Measurements from ENCODE around the gene EMILIN1. TPM values are rescaled to one million over a fixed set of nuclear protein-coding genes. Genes with fewer than 3 reads are reported as not detected.
A peak's percentile ranks its signal among the peaks of the same experiment; 100 is the strongest.

EMILIN1 gene
- total RNA-seq, 1 experiment from 2014 or later = 1.2 TPM

DNA sequence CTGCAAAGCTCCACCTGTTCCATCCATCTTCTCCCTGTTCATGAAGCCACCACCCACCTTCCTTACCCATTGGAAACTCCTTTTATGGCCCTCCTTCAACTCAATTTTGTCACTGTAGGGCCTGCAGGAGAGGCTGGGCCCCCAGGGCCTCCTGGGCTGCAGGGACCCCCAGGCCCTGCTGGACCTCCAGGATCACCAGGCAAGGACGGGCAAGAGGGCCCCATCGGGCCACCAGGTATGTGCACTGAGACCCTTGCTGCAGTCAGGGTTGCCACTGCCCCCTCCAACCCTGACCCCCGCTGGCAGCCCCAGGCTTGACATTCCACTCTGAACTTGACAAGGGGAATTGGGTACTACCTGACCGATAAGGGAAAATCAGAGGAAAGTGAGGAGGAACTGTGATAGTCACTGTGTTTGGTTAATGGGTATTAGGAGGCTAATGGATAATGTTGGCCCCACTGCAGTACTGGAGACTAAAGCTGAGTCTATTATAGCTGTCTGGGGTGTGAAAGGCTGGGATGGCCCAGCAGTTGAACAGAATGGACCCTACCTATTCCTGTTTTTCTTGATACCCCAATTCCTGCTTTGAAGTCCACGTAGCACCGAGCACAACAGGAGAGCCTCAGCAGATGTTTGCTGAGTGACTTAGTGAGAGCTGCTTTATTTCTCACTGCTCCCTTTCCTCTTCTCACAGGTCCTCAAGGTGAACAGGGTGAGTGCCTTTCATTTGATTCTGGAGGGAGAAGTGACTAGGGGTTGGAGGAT is 6.1 kb downstream of the EMILIN1 start:
- no peak overlapping the region for H3K18ac ChIP-seq (ENCODE audit: insufficient read length, low read depth, low read length)
- no peak overlapping the region for H4K5ac ChIP-seq (ENCODE audit: insufficient read length, low read depth, low read length)
- no peak overlapping the region for H2BK20ac ChIP-seq (ENCODE audit: low read depth, low read length, poor library complexity, severe bottlenecking)
- H2AK5ac ChIP-seq (ENCODE audit: insufficient read length, low read length) = no peak overlapping the region
- no peak overlapping the region for H3K4me2 ChIP-seq (ENCODE audit: insufficient read depth, insufficient read length, low read length)
- no peaks in the 10 kb centered on the region for H4K20me1 ChIP-seq (ENCODE audit: control insufficient read depth, insufficient read depth, insufficient read length)
- no peaks in the 10 kb centered on the region for H3K27me3 ChIP-seq (ENCODE audit: insufficient read depth, low read length)
- H2BK12ac ChIP-seq (ENCODE audit: insufficient read length, low read depth, low read length) = no peak overlapping the region
- H2AFZ ChIP-seq (ENCODE audit: low read length) = no peak overlapping the region
- Mint-ChIP-seq H3K4me1 (peaks cover 21 to 39% of the 10 kb centered on the region in 2 experiments), H3K36me3 (ENCODE audit: insufficient read depth in 1 of 3, low read depth in 3 of 3) (no peaks in the 10 kb centered on the region; a peak in 1 of 7 replicates), H3K27me3 (ENCODE audit: low read depth) (peaks cover 20% of the 10 kb centered on the region), H3K27ac (peak overlapping the region in 1 of 3 experiments; percentile 64; a peak in 1 of 7 replicates), H3K4me3 (peak overlapping the region in 1 of 2 experiments; percentile 32; a peak in 2 of 5 replicates), H3K9me3 (no peaks in the 10 kb centered on the region)
- no peak overlapping the region for H3K14ac ChIP-seq (ENCODE audit: insufficient read depth, low read length)
- H2BK5ac ChIP-seq (ENCODE audit: insufficient read length, low read length) = no peak overlapping the region
- no peaks in the 10 kb centered on the region for H3K79me1 ChIP-seq (ENCODE audit: insufficient read depth, low read depth, low read length, poor library complexity, severe bottlenecking)
- no CpG with 5 or more reads among the region's 6 CpGs for WGBS (ENCODE audit: extremely low coverage, insufficient read length, low lambda C conversion rate)
- DNase-seq = no peak
- no peak overlapping the region for H3T11ph ChIP-seq (ENCODE audit: low read length)
- H3K56ac ChIP-seq (ENCODE audit: insufficient read length, low read depth, low read length) = no peak overlapping the region
- H3K79me2 ChIP-seq (ENCODE audit: insufficient read depth, low read length) = no peaks in the 10 kb centered on the region
- no peaks in the 10 kb centered on the region for H3K4me1 ChIP-seq (ENCODE audit: insufficient read depth, low read length)
- peaks cover 13% of the 10 kb centered on the region for H3K23me2 ChIP-seq (ENCODE audit: insufficient read length, low read depth, low read length, poor library complexity, severe bottlenecking)
- H2BK120ac ChIP-seq (ENCODE audit: low read depth, low read length, poor library complexity, severe bottlenecking) = no peak overlapping the region
- no peak overlapping the region for H3K9ac ChIP-seq (ENCODE audit: extremely low read depth, insufficient read length, low read length)
- no peak overlapping the region for H4K8ac ChIP-seq (replicated peaks; ENCODE audit: insufficient read length, low read depth, low read length)
- H3K4ac ChIP-seq (ENCODE audit: low read depth, low read length) = no peak overlapping the region
- no peak overlapping the region for H2BK15ac ChIP-seq (ENCODE audit: low read depth, low read length)
- TF ChIP-seq, protein P1, sequence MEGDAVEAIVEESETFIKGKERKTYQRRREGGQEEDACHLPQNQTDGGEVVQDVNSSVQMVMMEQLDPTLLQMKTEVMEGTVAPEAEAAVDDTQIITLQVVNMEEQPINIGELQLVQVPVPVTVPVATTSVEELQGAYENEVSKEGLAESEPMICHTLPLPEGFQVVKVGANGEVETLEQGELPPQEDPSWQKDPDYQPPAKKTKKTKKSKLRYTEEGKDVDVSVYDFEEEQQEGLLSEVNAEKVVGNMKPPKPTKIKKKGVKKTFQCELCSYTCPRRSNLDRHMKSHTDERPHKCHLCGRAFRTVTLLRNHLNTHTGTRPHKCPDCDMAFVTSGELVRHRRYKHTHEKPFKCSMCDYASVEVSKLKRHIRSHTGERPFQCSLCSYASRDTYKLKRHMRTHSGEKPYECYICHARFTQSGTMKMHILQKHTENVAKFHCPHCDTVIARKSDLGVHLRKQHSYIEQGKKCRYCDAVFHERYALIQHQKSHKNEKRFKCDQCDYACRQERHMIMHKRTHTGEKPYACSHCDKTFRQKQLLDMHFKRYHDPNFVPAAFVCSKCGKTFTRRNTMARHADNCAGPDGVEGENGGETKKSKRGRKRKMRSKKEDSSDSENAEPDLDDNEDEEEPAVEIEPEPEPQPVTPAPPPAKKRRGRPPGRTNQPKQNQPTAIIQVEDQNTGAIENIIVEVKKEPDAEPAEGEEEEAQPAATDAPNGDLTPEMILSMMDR (conservative IDR thresholded peaks at IDR 0.05) = no peak
- no peaks in the 10 kb centered on the region for H3K9me3 ChIP-seq (ENCODE audit: control insufficient read depth, low read depth, low read length)
- no peak overlapping the region for H3K27ac ChIP-seq (ENCODE audit: insufficient read length, low read depth, low read length)
- H4K91ac ChIP-seq (ENCODE audit: insufficient read length, low read depth, low read length) = no peak overlapping the region
- H3K23ac ChIP-seq (ENCODE audit: insufficient read length, low read depth, low read length) = no peak overlapping the region

All from H9 (cell line).